ENCODE results near the gene EPHB1. TPM values are rescaled to one million over a fixed set of nuclear protein-coding genes. Genes with fewer than 3 reads are reported as not detected.

EPHB1 gene
- total and polyA plus RNA-seq, 12 donors, result 0.07 to 3.4 (median 1.6) TPM

GRCh38 chr3:134797741-134798451 lies 2.8 kb downstream of the EPHB1 start:
- no peak for TF ChIP-seq CTCF (IDR thresholded peaks at IDR 0.05)
- H3K4me1 ChIP-seq, result peaks cover 10 to 30% (median 21%) of the 10 kb centered on the region in 9 donors
- H3K9me3 ChIP-seq, result no peaks in the 10 kb centered on the region
- H3K27ac ChIP-seq, result no peak overlapping the region
- WGBS, 2 donors, result 52 to 55% methylated on average over 13 of the region's 13 CpGs
- H3K4me3 ChIP-seq, result no peak overlapping the region
- DNase-seq (no peak), ATAC-seq (no peak)
- intact Hi-C loops (cut with DNase I), result loop anchor here in 9 of 10 donors (5.0 to 10.0 kb wide), 7 partner anchors 447 to 1247 kb away; no protein-coding TSS in a partner anchor
- H3K27me3 ChIP-seq, result peaks cover 0 to 46% (median 36%) of the 10 kb centered on the region in 7 donors
- H3K36me3 ChIP-seq, result no peaks in the 10 kb centered on the region

- Histone ChIP-seq H3K36me3 (no peaks in the 10 kb centered on the region), H3K27ac (no peak overlapping the region), H3K27me3 (peaks cover 0 to 46% (median 36%) of the 10 kb centered on the region in 7 donors), H3K4me3 (no peak overlapping the region), H3K9me3 (no peaks in the 10 kb centered on the region), H3K4me1 (peaks cover 10 to 30% (median 21%) of the 10 kb centered on the region in 9 donors)
- ATAC-seq (no peak), DNase-seq (no peak)
- no peak for TF ChIP-seq CTCF (IDR thresholded peaks at IDR 0.05)
- 74 to 81% methylated on average over 9 of the region's 9 CpGs for WGBS, 2 donors
- intact Hi-C loops (cut with DNase I), result loop anchor here in 9 of 10 donors (5.0 to 10.0 kb wide), 7 partner anchors 446 to 1246 kb away; no protein-coding TSS in a partner anchor
Measured at GRCh38 chr3:134798681-134799311, 3.7 kb downstream of the EPHB1 start.

- Histone ChIP-seq H3K9me3 (no peaks in the 10 kb centered on the region), H3K27me3 (peaks cover 0 to 46% (median 36%) of the 10 kb centered on the region in 7 donors), H3K4me3 (no peak overlapping the region), H3K36me3 (no peaks in the 10 kb centered on the region), H3K27ac (no peak overlapping the region), H3K4me1 (peaks cover 10 to 30% (median 21%) of the 10 kb centered on the region in 9 donors)
- no peak for TF ChIP-seq CTCF (IDR thresholded peaks at IDR 0.05)
- ATAC-seq, result no peak
- WGBS, 2 donors, result 74 to 77% methylated on average over 6 of the region's 6 CpGs
- no peak for DNase-seq
- intact Hi-C loops (cut with DNase I), result loop anchor here in 9 of 10 donors (5.0 to 10.0 kb wide), 7 partner anchors 445 to 1245 kb away; no protein-coding TSS in a partner anchor
Measured at GRCh38 chr3:134799393-134799792, 4.3 kb downstream of the EPHB1 start.

GRCh38 chr3:134801204-134801958 lies 6.3 kb downstream of the EPHB1 start:
- no peak overlapping the region for H3K4me3 ChIP-seq
- H3K9me3 ChIP-seq, result no peaks in the 10 kb centered on the region
- DNase-seq (no peak), ATAC-seq (no peak)
- intact Hi-C loops (cut with DNase I), result loop anchor here in 1 of 10 donors (10.0 kb wide), 1 partner anchor 443 kb away; no protein-coding TSS in a partner anchor
- WGBS, 2 donors, result 84 to 92% methylated on average over 6 of the region's 6 CpGs
- no peaks in the 10 kb centered on the region for H3K36me3 ChIP-seq
- TF ChIP-seq CTCF (IDR thresholded peaks at IDR 0.05), result no peak
- no peak overlapping the region for H3K27ac ChIP-seq
- peaks cover 4 to 14% (median 12%) of the 10 kb centered on the region in 9 donors for H3K4me1 ChIP-seq
- H3K27me3 ChIP-seq, result peaks cover 0 to 37% (median 28%) of the 10 kb centered on the region in 7 donors

All from heart right ventricle (tissue), 16 donors.